Measurements from ENCODE around the gene ATP2B2. TPM values are rescaled to one million over a fixed set of nuclear protein-coding genes. Genes with fewer than 3 reads are reported as not detected.
"Not testable (repeated sequence)": the region's sequence is repeated elsewhere in the genome, so short reads cannot be mapped to it uniquely, and the experiment has no call there.

The ATP2B2 gene
- total RNA-seq, 1 donor, result 0.27 TPM

DNA sequence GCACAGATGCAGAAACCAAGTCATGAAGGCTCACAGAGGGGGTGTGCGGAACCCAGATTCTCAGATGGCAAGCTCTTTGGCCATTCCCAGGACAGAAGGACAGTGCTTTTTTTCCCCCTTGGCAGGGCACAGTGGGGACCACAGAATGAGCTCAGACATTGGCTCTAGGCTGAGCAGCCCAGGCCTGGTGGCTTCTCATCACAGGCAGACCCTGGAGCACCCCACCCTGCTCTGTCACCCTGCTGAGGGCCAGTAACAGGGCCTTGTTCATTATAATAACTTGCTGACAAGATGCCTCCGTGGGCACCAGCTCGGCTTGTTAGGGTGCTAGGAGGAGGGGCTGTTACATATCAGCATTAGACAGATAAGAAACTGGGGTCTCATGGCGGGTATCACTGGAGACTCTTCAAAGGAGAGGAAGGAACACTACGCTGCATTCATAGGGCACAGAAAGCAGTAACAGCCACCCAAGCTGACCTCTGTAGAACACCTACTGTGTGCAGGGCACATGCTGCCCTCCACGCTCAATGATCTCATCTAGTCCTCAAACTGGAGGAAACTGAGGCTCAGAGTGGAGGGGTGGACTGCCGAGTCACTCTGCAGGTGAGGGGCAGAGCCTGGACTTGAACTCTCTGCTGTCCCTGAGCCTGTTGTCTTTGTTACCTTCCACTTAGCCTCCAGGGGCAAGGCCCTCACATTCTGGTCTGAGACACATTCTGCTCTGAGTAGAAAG is 114.6 kb downstream of the ATP2B2 start:
- no peak for DNase-seq (ENCODE audit: low read depth in 2 of 3, low spot score in 2 of 3)

- peak in 2 of 3 donors; percentile 23 to 72 for DNase-seq (ENCODE audit: low read depth in 2 of 3, low spot score in 2 of 3)
These were observed 115.4 kb downstream of the ATP2B2 start for GRCh38 chr3:10389995-10390394.

DNA sequence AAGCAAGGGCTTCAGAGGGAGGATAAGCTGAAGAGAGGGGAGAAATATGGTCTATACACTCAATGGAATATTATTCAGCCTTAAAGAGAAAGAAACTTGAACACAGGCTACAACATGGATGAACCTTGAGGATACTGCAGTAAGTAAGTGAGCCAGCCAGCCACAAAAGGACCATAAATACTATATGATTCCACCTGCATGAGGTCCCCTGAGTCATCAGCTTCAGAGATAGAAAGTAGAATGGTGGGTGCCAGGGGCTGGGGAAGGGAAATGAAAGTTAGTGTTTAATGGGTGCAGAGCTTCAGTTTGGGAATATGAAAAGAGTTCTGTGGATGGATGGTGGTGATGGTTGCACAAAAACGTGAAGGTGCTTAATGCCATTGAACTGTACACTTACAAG is 116.0 kb downstream of the ATP2B2 start:
- DNase-seq (ENCODE audit: low read depth in 2 of 3, low spot score in 2 of 3), result no peak

DNA sequence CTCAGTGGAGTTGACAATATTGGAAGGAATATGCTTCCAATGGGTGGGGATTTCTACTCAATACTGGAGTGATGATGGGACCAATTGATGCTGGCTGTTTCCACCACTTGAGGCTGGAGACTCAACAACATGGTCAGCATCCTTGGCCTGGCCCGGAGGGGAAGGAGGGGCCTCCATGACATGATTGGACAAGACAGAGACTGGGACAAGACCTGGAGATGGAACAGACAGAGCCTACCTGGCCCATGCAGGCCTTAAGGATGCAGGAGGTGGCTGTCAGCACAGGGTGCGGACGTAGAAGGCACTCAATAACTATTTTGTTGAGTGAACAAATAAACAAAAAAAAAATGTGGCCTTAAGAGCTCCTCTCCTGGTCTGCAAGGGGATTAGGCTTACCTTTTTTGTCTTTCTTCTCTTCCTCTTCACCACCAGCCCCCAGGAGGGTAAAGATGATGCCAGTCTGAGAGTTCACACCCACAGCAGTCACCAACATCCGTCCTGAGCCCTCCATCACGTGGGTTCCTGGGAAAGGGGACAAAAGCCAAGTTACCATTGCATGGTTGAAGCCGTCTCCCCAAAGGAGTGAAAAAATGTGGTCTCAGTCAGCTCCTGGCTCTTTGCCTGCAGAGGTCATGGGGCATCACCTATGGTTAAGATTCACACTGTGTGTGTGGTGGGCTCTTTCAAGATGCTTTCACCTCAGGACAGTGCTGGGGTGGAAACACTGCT is 117.3 kb downstream of the ATP2B2 start:
- DNase-seq (ENCODE audit: low read depth in 2 of 3, low spot score in 2 of 3), result peak in 2 of 3 donors; percentile 32 to 48

GRCh38 chr3:10386121-10386520 is 119.3 kb downstream of the ATP2B2 start:
- DNase-seq (ENCODE audit: low read depth in 2 of 3, low spot score in 2 of 3), result no peak

DNA sequence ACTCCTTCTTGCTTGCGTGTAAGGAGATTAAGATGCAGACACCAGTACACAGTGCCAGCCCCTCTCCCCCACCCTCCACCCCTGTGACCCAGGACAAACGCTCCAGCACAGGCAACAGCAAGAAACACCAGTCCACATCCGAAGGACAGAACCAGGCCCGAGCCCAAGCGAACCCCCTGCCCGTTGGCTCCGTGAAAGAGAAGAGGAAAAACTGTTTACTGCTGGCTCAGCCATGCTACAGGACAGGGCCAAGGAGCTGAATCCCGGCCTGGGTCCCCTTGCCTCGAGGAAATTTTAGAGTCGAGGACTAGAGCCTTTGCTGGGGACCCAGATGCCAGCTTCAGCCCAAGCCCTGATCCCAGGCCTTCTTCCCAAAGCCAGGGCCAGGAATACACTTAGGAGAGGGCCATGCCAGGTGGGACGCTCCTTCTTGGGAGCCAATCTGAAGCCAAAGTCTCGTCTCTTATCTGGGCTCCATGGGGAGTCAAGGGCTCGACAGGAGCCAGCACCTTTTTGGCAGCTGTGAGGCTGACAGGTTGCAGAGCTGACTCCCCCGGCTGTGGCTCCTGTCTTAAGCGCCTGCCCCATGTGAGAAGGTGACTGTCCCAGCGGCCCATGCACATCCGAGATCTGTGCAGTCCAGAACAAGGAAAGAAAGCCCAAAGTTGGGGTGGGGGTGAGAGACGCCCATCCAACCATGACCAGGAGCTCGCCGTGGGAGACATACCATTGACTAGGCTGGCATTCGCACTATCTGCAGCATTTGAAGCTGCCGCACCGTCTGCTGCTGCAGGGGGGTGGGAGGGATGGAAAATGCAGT is 120.6 kb downstream of the ATP2B2 start:
- no peak for DNase-seq (ENCODE audit: low read depth in 2 of 3, low spot score in 2 of 3)

GRCh38 chr3:10383850-10384248 is 121.5 kb downstream of the ATP2B2 start:
- no peak for DNase-seq (ENCODE audit: low read depth in 2 of 3, low spot score in 2 of 3)

DNA sequence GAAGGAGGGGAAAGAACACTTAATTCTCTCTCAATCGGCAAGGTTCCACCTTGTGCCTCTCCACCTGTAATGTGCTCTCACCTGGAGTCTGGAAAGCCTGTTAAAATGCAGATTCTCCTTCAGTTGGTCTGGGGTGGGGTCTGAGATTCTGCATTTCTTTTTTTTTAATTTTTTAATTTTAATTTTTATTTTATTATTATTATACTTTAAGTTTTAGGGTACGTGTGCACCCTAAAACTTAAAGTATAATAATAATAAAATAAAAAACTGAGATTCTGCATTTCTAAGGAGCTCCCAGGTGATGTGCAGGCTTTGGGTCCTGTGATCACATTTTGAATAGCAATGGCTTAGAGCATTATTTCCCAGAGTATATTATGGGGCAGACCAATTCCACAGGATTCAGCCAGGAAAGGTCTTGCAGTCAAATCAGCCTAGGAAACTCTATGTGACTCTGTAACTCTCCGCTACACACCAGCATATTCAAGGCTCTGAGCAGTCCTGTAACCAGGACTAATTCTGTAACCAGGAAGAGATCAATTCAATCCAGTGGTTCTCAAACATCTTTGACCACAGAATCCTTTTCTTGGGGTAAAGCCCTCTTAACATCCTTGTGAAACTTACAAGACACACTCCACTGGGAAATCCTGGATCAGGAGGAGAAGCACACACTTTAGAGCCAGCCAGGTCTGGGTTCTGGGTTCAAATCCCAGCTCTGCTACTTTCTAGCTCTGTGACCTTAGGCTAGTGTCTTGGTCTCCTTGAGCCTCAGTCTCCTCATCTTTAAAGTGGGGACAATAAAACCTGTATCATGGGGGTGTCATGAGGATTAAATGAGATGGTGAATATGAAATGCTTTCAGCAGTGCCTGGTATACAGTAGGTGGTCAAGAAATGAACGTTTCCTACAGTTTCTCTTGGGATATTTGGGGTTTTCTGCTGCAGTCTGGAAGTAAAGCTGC is 122.2 kb downstream of the ATP2B2 start:
- DNase-seq (ENCODE audit: low read depth in 2 of 3, low spot score in 2 of 3), result no peak

- not testable (repeated sequence) for DNase-seq (ENCODE audit: low read depth in 2 of 3, low spot score in 2 of 3)
These were observed 122.9 kb downstream of the ATP2B2 start for GRCh38 chr3:10382445-10382844.

GRCh38 chr3:10381336-10381735 is 124.0 kb downstream of the ATP2B2 start:
- no peak for DNase-seq (ENCODE audit: low read depth in 2 of 3, low spot score in 2 of 3)

DNA sequence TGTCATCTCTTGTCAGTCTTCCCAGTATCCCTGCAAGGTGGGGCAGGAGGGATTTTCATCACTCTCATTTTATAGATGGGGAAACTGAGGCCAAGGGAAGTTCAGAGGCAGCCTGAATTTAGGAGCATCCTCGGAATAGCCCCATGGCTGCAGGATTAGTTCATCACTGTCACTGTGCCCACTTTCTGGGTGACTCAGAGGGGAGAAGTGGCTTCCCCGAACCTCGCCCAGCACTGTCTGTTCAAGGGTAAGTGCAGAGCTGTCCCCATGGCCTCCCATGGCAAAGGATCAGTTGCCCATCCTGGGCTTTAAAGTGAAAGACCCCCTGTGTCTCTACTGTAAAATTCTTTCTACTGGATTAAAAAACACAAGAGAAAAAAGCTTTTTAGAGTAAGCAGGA is 124.5 kb downstream of the ATP2B2 start:
- DNase-seq (ENCODE audit: low read depth in 2 of 3, low spot score in 2 of 3), result no peak

DNA sequence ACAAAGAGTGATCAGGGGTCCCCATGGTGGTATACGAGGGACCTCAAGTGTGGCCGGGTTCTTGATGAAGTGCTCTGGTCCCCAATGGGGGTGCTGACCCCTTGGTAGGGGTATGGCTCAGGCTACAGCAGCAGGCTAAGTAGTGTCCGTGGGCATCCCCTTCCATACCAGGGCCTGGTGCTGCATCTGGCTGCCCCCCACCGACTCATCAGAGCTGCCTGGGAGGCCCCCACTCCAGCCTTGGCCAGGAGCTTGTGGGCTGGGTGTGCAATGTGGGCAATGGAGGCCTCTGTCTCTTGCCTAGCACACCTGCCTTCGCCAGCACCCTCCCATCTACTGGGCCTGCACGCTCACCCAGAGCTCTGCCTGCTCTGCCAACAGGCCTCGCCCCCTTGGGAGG is 125.4 kb downstream of the ATP2B2 start:
- DNase-seq (ENCODE audit: low read depth in 2 of 3, low spot score in 2 of 3), result no peak

GRCh38 chr3:10379161-10379560 is 126.2 kb downstream of the ATP2B2 start:
- DNase-seq (ENCODE audit: low read depth in 2 of 3, low spot score in 2 of 3), result no peak

DNA sequence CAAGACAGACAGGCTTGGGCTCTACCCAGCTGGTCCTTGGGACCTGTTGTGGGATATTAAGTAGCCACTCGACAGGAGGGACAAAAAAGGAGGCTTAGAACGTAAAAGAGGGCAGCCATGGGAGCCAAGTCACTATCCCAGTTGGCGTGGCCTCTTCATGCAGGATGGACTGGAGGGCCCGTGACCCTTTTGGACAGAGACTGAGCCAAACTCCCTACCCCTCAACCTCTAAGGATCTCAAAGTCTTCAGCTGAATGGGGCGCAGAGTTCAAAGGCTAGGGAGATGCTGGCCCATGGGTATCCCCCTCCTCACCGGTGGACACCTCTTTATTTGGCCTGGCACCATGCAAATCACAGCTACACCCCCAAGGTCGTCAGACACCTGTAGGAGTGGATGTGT is 126.6 kb downstream of the ATP2B2 start:
- DNase-seq (ENCODE audit: low read depth in 2 of 3, low spot score in 2 of 3), result no peak

DNA sequence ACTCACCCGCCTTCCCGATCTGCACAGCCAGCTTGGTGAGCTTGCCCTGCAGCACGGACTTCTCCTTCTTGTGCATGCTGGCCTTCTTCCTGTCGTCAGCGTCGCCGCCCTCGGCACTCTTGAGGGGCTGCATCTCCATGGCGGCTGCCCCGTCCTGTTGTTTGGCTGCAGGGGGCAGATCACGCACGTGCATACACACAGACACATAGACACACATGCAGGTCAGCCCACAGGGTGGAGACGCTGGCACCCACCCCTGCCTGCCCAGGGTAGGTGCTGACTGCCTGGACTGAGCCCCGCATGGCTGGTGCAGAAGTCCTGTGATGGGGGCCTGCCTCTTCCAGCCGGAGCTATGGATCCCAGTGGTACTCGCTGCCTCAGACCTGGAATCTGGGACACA is 127.1 kb downstream of the ATP2B2 start:
- no peak for DNase-seq (ENCODE audit: low read depth in 2 of 3, low spot score in 2 of 3)

DNA sequence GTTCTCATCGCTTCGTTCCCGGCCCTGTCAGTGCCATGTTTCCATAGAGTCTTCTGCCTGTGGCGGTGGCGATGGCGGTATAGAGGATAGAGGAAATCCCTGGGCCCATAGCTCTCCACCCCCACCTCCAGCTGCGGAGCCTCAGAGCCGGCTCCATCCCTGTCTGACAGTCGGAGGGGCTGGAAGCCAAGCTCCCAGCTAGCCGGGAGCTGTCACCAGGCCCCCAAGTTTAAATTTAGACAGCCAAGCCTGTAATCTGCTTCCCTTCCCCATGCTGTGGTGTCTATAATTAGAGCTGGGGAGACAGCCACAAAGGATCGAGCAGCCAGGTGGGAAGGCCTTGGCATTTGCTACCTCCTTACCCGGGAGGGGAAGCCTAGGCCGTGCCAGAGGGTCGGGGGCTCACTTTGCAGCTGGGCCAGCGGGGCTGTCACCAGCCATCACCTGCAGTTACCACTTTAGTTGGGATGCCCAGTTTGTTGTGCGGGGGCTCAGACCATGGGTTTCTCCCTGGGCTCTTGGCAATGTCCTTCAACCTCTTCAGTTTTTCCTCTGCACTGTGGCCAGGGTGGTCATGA is 128.1 kb downstream of the ATP2B2 start:
- no peak for DNase-seq (ENCODE audit: low read depth in 2 of 3, low spot score in 2 of 3)

DNA sequence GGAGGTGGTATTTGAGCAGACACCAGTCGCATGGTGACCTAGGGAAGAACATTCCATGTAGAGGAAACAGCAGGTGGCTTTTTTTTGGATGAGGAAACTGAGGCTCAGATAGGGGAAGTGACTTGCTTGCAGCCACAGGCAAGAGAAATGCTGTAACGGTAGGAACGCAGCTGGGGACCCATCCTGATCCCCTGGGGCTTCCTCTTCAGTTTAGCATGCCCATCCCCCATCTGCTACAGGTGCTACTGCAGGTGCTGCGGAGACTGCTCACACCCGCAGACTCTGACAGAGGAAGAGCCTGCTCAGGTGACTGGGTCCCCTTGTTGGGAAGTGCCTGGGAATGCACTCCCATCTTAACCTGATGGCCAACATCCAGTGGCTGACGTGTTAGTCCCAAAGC is 129.0 kb downstream of the ATP2B2 start:
- DNase-seq (ENCODE audit: low read depth in 2 of 3, low spot score in 2 of 3), result no peak

DNA sequence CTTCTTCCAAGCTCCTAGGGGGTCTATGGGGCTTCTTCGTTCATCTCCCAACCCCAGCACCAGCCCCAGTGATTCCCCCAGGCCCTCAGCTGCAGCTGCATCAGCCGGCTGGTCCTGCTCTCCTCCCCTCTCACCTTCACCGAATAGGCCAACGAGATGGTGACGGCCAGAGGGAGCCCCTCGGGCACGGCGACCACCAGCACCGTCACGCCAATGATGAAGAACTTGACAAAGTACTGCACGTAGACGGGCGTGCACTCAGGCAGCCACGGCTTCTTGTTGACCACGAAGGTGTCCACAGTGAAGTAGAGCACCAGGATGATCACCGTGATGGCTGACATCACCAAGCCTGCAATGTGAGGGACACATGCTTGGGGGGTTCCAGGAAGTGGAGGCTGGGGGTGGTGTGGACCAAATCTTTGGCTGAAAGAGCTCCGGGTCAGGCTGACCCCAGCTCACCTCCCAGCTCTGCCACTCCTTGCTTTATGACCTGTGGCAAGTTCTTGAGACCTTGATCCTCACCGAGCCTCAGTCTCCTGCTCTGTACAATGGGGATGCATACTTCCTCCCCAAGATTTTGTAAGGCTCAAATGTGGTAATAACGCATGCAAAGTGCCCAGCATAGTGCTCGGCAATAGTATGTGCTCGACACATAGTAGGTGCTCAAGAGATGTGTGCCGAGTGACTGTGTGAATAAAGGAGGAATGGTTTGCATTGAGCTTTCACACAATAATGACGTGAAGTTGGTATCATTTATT is 129.9 kb downstream of the ATP2B2 start:
- no peak for DNase-seq (ENCODE audit: low read depth in 2 of 3, low spot score in 2 of 3)

GRCh38 chr3:10374311-10374710 is 131.1 kb downstream of the ATP2B2 start:
- no peak for DNase-seq (ENCODE audit: low read depth in 2 of 3, low spot score in 2 of 3)

Data from hematopoietic multipotent progenitor cell (in vitro differentiated cells).